Stimulated activated naive CD4-positive, alpha-beta T cell (primary cell): Measurements from ENCODE around the gene MORN1.

Experiments used
- DNase-seq, 6 experiments: peaks; one replicate each; lab custom pipeline; 2025; lab: John Stamatoyannopoulos, UW

Gene MORN1

GRCh38 chr1:2404890-2405511 lies 13.6 kb upstream of the MORN1 start:
- no peak for DNase-seq

GRCh38 chr1:2404142-2404889 lies 13.0 kb upstream of the MORN1 start:
- no peak for DNase-seq

GRCh38 chr1:2403273-2403672 lies 11.9 kb upstream of the MORN1 start:
- no peak for DNase-seq

- DNase-seq, result no peak
Measured at GRCh38 chr1:2402420-2402819, 11.1 kb upstream of the MORN1 start.

GRCh38 chr1:2400950-2401649 lies 9.7 kb upstream of the MORN1 start:
- DNase-seq, result no peak

GRCh38 chr1:2400576-2400909 lies 9.2 kb upstream of the MORN1 start:
- DNase-seq, result no peak

GRCh38 chr1:2399890-2400575 lies 8.7 kb upstream of the MORN1 start:
- no peak for DNase-seq

- DNase-seq, result no peak
Measured at GRCh38 chr1:2398871-2399270, 7.5 kb upstream of the MORN1 start.

- no peak for DNase-seq
Measured at GRCh38 chr1:2397007-2397679, 5.8 kb upstream of the MORN1 start.

- no peak for DNase-seq
Measured at GRCh38 chr1:2396476-2396875, 5.1 kb upstream of the MORN1 start.

- DNase-seq, result no peak
Measured at GRCh38 chr1:2396059-2396458, 4.7 kb upstream of the MORN1 start.

- no peak for DNase-seq
Measured at GRCh38 chr1:2395245-2395644, 3.9 kb upstream of the MORN1 start.

GRCh38 chr1:2394761-2395160 lies 3.4 kb upstream of the MORN1 start:
- DNase-seq, result no peak

- DNase-seq, result no peak
Measured at GRCh38 chr1:2394220-2394619, 2.9 kb upstream of the MORN1 start.

- no peak for DNase-seq
Measured at GRCh38 chr1:2393471-2393877, 2.1 kb upstream of the MORN1 start.

GRCh38 chr1:2392686-2393085 lies 1.3 kb upstream of the MORN1 start:
- DNase-seq, result no peak

- DNase-seq, result no peak
Measured at GRCh38 chr1:2391931-2392509, 666 bp upstream of the MORN1 start.

- DNase-seq, result no peak
Measured at GRCh38 chr1:2389644-2390043, 1.7 kb downstream of the MORN1 start.

GRCh38 chr1:2388004-2388913 lies 3.1 kb downstream of the MORN1 start:
- DNase-seq, result no peak
